Skin epidermis (tissue), 12 donors: ENCODE results near the gene STT3A.
A peak's percentile ranks its signal among the peaks of the same experiment; 100 is the strongest.
"Not testable (repeated sequence)": the region's sequence is repeated elsewhere in the genome, so short reads cannot be mapped to it uniquely, and the experiment has no call there.

Source experiments
- H3K27ac ChIP-seq, 21 experiments: fragments of 200-600 bp; sonication (generic) in 11 of 21; one replicate each; pipeline ENCODE4 v1.5.0; 2020; ENCODE audit warnings: mild to moderate bottlenecking in 3 of 21, inconsistent platforms in 2 of 21, moderate library complexity in 2 of 21
- H3K4me3 ChIP-seq, 7 experiments: fragments of 200-600 bp; sonication (generic) in 2 of 7; one replicate each; pipeline ENCODE4 v1.5.0; 2020; ENCODE audit warnings: inconsistent platforms in 2 of 7, mild to moderate bottlenecking in 2 of 7, moderate library complexity in 1 of 7

The STT3A gene

GRCh38 chr11:125592305-125593113 is at the start of gene STT3A:
TSS of gene STT3A (plus strand) at chr11:125592852. CDS start at chr11:125595916, 3,064 bp downstream.
- Histone ChIP-seq H3K4me3 (peak within 1 kb of the TSS; percentile 62 to 97 (median 76)), H3K27ac (peak within 1 kb of the TSS; percentile 82 to 100 (median 96))

GRCh38 chr11:125550780-125551179 is 41.9 kb upstream of the STT3A start:
- no peak overlapping the region for H3K27ac ChIP-seq
- H3K4me3 ChIP-seq: no peak overlapping the region

GRCh38 chr11:125551835-125552342 is 40.8 kb upstream of the STT3A start:
- Histone ChIP-seq H3K27ac (no peak overlapping the region), H3K4me3 (no peak overlapping the region)

GRCh38 chr11:125552927-125553326 is 39.7 kb upstream of the STT3A start:
- Histone ChIP-seq H3K4me3 (no peak overlapping the region), H3K27ac (no peak overlapping the region)

GRCh38 chr11:125553357-125553756 is 39.3 kb upstream of the STT3A start:
- Histone ChIP-seq H3K4me3 (no peak overlapping the region), H3K27ac (no peak overlapping the region)

- no peak overlapping the region for H3K4me3 ChIP-seq
- H3K27ac ChIP-seq: no peak overlapping the region
These were observed 38.6 kb upstream of the STT3A start for GRCh38 chr11:125554038-125554437.

- Histone ChIP-seq H3K4me3 (no peak overlapping the region), H3K27ac (no peak overlapping the region)
These were observed 32.8 kb upstream of the STT3A start for GRCh38 chr11:125559888-125560287.

- Histone ChIP-seq H3K4me3 (no peak overlapping the region), H3K27ac (no peak overlapping the region)
These were observed 30.7 kb upstream of the STT3A start for GRCh38 chr11:125561924-125562323.

GRCh38 chr11:125562430-125562829 is 30.2 kb upstream of the STT3A start:
- no peak overlapping the region for H3K4me3 ChIP-seq
- no peak overlapping the region for H3K27ac ChIP-seq

- Histone ChIP-seq H3K4me3 (no peak overlapping the region), H3K27ac (no peak overlapping the region)
These were observed 28.3 kb upstream of the STT3A start for GRCh38 chr11:125564357-125564756.

GRCh38 chr11:125566235-125566634 is 26.4 kb upstream of the STT3A start:
- H3K4me3 ChIP-seq: no peak overlapping the region
- H3K27ac ChIP-seq: no peak overlapping the region

GRCh38 chr11:125568970-125569914 is 23.4 kb upstream of the STT3A start, which contains the start of gene EI24:
TSS of gene EI24 (plus strand) at chr11:125569477. CDS start at chr11:125572528, 3,051 bp downstream.
- peak within 1 kb of the TSS; percentile 78 to 96 (median 91) for H3K4me3 ChIP-seq
- peak within 1 kb of the TSS; percentile 82 to 98 (median 94) for H3K27ac ChIP-seq

- H3K4me3 ChIP-seq: peak overlapping the region; percentile 78 to 96 (median 91)
- H3K27ac ChIP-seq: peak overlapping the region; percentile 82 to 98 (median 94)
These were observed 22.6 kb upstream of the STT3A start for GRCh38 chr11:125569915-125570621.

GRCh38 chr11:125570952-125571351 is 21.7 kb upstream of the STT3A start:
- peak overlapping the region in 1 of 7 experiments; percentile 80 for H3K4me3 ChIP-seq
- peak overlapping the region in 5 of 21 experiments; percentile 91 to 96 (median 95) for H3K27ac ChIP-seq

GRCh38 chr11:125572916-125573315 is 19.7 kb upstream of the STT3A start:
- no peak overlapping the region for H3K4me3 ChIP-seq
- no peak overlapping the region for H3K27ac ChIP-seq

- H3K27ac ChIP-seq, H3K4me3 ChIP-seq: not testable (repeated sequence)
These were observed 15.5 kb upstream of the STT3A start for GRCh38 chr11:125577181-125577580.

GRCh38 chr11:125578783-125579182 is 13.9 kb upstream of the STT3A start:
- H3K4me3 ChIP-seq: no peak overlapping the region
- H3K27ac ChIP-seq: no peak overlapping the region

GRCh38 chr11:125579811-125580210 is 12.8 kb upstream of the STT3A start:
- no peak overlapping the region for H3K4me3 ChIP-seq
- H3K27ac ChIP-seq: no peak overlapping the region

- Histone ChIP-seq H3K4me3 (no peak overlapping the region), H3K27ac (peak overlapping the region in 1 of 21 experiments; percentile 35)
These were observed 9.2 kb upstream of the STT3A start for GRCh38 chr11:125583496-125583895.

- Histone ChIP-seq H3K27ac (no peak overlapping the region), H3K4me3 (no peak overlapping the region)
These were observed 7.2 kb upstream of the STT3A start for GRCh38 chr11:125585487-125585886.
